Astrocyte (in vitro differentiated cells and primary cell): ENCODE data around the gene DNAJC5.

Experiments
- CTCF ChIP-seq: IDR thresholded peaks from 2 replicates; pipeline ENCODE4 v1.5.1; 2011; ENCODE audit warnings: low read depth, mild to moderate bottlenecking, inconsistent platforms, low read length, moderate library complexity; ENCODE audit not compliant: insufficient read depth
- EZH2 ChIP-seq: IDR thresholded peaks from 2 replicates; pipeline ENCODE4 v1.6.1; 2012; ENCODE audit warnings: mild to moderate bottlenecking, low read length, inconsistent platforms; ENCODE audit not compliant: insufficient read depth

- TF ChIP-seq CTCF (no peak), EZH2 (no peak)
Measured at GRCh38 chr20:63926298-63926697, 31.4 kb downstream of the DNAJC5 start.
